ENCODE results near the gene HMGN2.

HMGN2 gene

GRCh38 chr1:26472320-26472900 is at the start of gene HMGN2:
HMGN2 (plus strand) TSS chr1:26472440; CDS start chr1:26472613, 173 bp downstream.
- peak; percentile 90 to 91 for DNase-seq (ENCODE audit: low read depth in 2 of 2)

GRCh38 chr1:26429721-26430120 is 42.5 kb upstream of the HMGN2 start:
- DNase-seq (ENCODE audit: low read depth in 2 of 2) = no peak

GRCh38 chr1:26431979-26432695 is 40.1 kb upstream of the HMGN2 start, which contains the start of gene DHDDS:
DHDDS (plus strand) TSS chr1:26432321; CDS start chr1:26432946, 625 bp downstream.
- DNase-seq (ENCODE audit: low read depth in 2 of 2) = peak; percentile 98

- DNase-seq (ENCODE audit: low read depth in 2 of 2) = no peak
Measured at GRCh38 chr1:26432793-26433192, 39.4 kb upstream of the HMGN2 start.

GRCh38 chr1:26434161-26434752 is 38.0 kb upstream of the HMGN2 start:
- DNase-seq (ENCODE audit: low read depth in 2 of 2) = no peak

GRCh38 chr1:26438041-26438440 is 34.2 kb upstream of the HMGN2 start:
- no peak for DNase-seq (ENCODE audit: low read depth in 2 of 2)

GRCh38 chr1:26440259-26440658 is 32.0 kb upstream of the HMGN2 start:
- DNase-seq (ENCODE audit: low read depth in 2 of 2) = no peak

GRCh38 chr1:26449868-26450267 is 22.4 kb upstream of the HMGN2 start:
- DNase-seq (ENCODE audit: low read depth in 2 of 2) = no peak

- DNase-seq (ENCODE audit: low read depth in 2 of 2) = no peak
Measured at GRCh38 chr1:26450908-26451307, 21.3 kb upstream of the HMGN2 start.

GRCh38 chr1:26452459-26453183 is 19.6 kb upstream of the HMGN2 start:
- DNase-seq (ENCODE audit: low read depth in 2 of 2) = no peak

GRCh38 chr1:26459148-26459547 is 13.1 kb upstream of the HMGN2 start:
- no peak for DNase-seq (ENCODE audit: low read depth in 2 of 2)

- no peak for DNase-seq (ENCODE audit: low read depth in 2 of 2)
Measured at GRCh38 chr1:26459573-26460031, 12.6 kb upstream of the HMGN2 start.

GRCh38 chr1:26468911-26469310 is 3.3 kb upstream of the HMGN2 start:
- DNase-seq (ENCODE audit: low read depth in 2 of 2) = no peak

- no peak for DNase-seq (ENCODE audit: low read depth in 2 of 2)
Measured at GRCh38 chr1:26469558-26469957, 2.7 kb upstream of the HMGN2 start.

GRCh38 chr1:26470878-26471497 is 1.3 kb upstream of the HMGN2 start:
- no peak for DNase-seq (ENCODE audit: low read depth in 2 of 2)

- peak; percentile 24 to 34 for DNase-seq (ENCODE audit: low read depth in 2 of 2)
Measured at GRCh38 chr1:26471498-26472319, 531 bp upstream of the HMGN2 start.

- DNase-seq (ENCODE audit: low read depth in 2 of 2) = peak; percentile 87 to 92
Measured at GRCh38 chr1:26472901-26473845, 933 bp downstream of the HMGN2 start.

GRCh38 chr1:26474818-26475217 is 2.6 kb downstream of the HMGN2 start:
- DNase-seq (ENCODE audit: low read depth in 2 of 2) = no peak

- no peak for DNase-seq (ENCODE audit: low read depth in 2 of 2)
Measured at GRCh38 chr1:26475989-26476388, 3.7 kb downstream of the HMGN2 start.

GRCh38 chr1:26476958-26477357 is 4.7 kb downstream of the HMGN2 start:
- DNase-seq (ENCODE audit: low read depth in 2 of 2) = no peak
